MCF 10A (cell line): ENCODE measurements around the gene ZNF718. TPM values are rescaled to one million over a fixed set of nuclear protein-coding genes. Genes with fewer than 3 reads are reported as not detected.
"Not testable (repeated sequence)": the region's sequence is repeated elsewhere in the genome, so short reads cannot be mapped to it uniquely, and the experiment has no call there.

Source experiments
- BruUV-seq: library from RNA; stranded (reverse); fragments of 400-500 nt; replicated peaks from 2 replicates; lab custom pipeline; 2021; lab: Mats Ljungman, UMichigan
- CTCF ChIA-PET: fragments of 300-600 bp; sonication (Branson Sonifier 250); formaldehyde crosslinking; extraction: SDS; loops from one replicate; lab custom pipeline; 2021; ENCODE audit warnings: antibody characterized with exemption, inconsistent platforms; lab: Yijun Ruan, JAX
- POLR2A ChIA-PET: fragments of 300-600, 350-650 bp; sonication (Branson Sonifier 250); formaldehyde crosslinking; extraction: SDS; loops from one replicate; lab custom pipeline; 2020; ENCODE audit warnings: antibody characterized with exemption, inconsistent platforms; lab: Yijun Ruan, JAX
- DNase-seq: peaks from one replicate; pipeline ENCODE4 v3.0.0-alpha.2; 2018; ENCODE audit not compliant: unreplicated experiment
- H3K27ac Mint-ChIP-seq: one replicate; pipeline ENCODE4 v1.8.0; 2022; ENCODE audit warnings: mild to moderate bottlenecking, low read depth, mixed read lengths; ENCODE audit not compliant: unreplicated experiment
- H3K27me3 Mint-ChIP-seq: one replicate; pipeline ENCODE4 v1.8.0; 2022; ENCODE audit warnings: mixed read lengths; ENCODE audit not compliant: insufficient read depth, unreplicated experiment
- H3K36me3 Mint-ChIP-seq: one replicate; pipeline ENCODE4 v1.8.0; 2022; ENCODE audit warnings: mild to moderate bottlenecking, moderate library complexity, mixed read lengths; ENCODE audit not compliant: insufficient read depth, unreplicated experiment
- H3K4me1 Mint-ChIP-seq: one replicate; pipeline ENCODE4 v1.8.0; 2022; ENCODE audit warnings: mixed read lengths; ENCODE audit not compliant: insufficient read depth, unreplicated experiment
- H3K4me3 Mint-ChIP-seq: one replicate; pipeline ENCODE4 v1.8.0; 2022; ENCODE audit warnings: mild to moderate bottlenecking, moderate library complexity, mixed read lengths; ENCODE audit not compliant: unreplicated experiment
- H3K9me3 Mint-ChIP-seq: one replicate; pipeline ENCODE4 v1.8.0; 2022; ENCODE audit warnings: mixed read lengths; ENCODE audit not compliant: unreplicated experiment
- CTCF ChIP-seq: fragments of 200-600 bp; IDR thresholded peaks from one replicate; pipeline ENCODE4 v1.8.0; 2022; ENCODE audit warnings: antibody characterized with exemption, mild to moderate bottlenecking; ENCODE audit not compliant: unreplicated experiment
- intact Hi-C: fragments of 100-400 bp; cut with micrococcal nuclease; formaldehyde crosslinking; loops from 2 replicates; pipeline ENCODE4 v1.14.1; 2022
- total RNA-seq: library from RNA; stranded (reverse); gene quantifications from 2 replicates; pipeline ENCODE4 v1.2.3, GENCODE V29; 2022

ZNF718 gene
- total RNA-seq, 1 experiment from 2014 or later: 10.8 TPM

GRCh38 chr4:175986-176385, 51.7 kb downstream of the ZNF718 start:
- ChIA-PET POLR2A (interaction anchor here (1.0 kb wide), 1 partner anchor 17 kb away, joined by 3 read pairs; no protein-coding TSS in a partner anchor), CTCF (no interaction called here)
- Mint-ChIP-seq H3K4me1 (no peaks in the 10 kb centered on the region), H3K36me3 (peaks cover 7% of the 10 kb centered on the region), H3K4me3 (no peak overlapping the region), H3K27me3 (no peaks in the 10 kb centered on the region), H3K27ac (no peak overlapping the region), H3K9me3 (peaks cover 15% of the 10 kb centered on the region)
- BruUV-seq: no TSS peak
- DNase-seq: no peak
- intact Hi-C loops: no loop called here
- TF ChIP-seq CTCF: no peak

- no peak for TF ChIP-seq CTCF
- Mint-ChIP-seq H3K27ac (no peak overlapping the region), H3K9me3 (peaks cover 22% of the 10 kb centered on the region), H3K4me1 (no peaks in the 10 kb centered on the region), H3K4me3 (no peak overlapping the region), H3K27me3 (no peaks in the 10 kb centered on the region), H3K36me3 (peaks cover 7% of the 10 kb centered on the region)
- DNase-seq: no peak
- no TSS peak for BruUV-seq
- POLR2A ChIA-PET: interaction anchor here (0.5 to 1.0 kb wide), 2 partner anchors 18 to 43 kb away, joined by 3 read pairs; no protein-coding TSS in a partner anchor
- CTCF ChIA-PET: no interaction called here
- intact Hi-C loops: no loop called here
Measured at GRCh38 chr4:176995-177394, 52.7 kb downstream of the ZNF718 start.

DNA sequence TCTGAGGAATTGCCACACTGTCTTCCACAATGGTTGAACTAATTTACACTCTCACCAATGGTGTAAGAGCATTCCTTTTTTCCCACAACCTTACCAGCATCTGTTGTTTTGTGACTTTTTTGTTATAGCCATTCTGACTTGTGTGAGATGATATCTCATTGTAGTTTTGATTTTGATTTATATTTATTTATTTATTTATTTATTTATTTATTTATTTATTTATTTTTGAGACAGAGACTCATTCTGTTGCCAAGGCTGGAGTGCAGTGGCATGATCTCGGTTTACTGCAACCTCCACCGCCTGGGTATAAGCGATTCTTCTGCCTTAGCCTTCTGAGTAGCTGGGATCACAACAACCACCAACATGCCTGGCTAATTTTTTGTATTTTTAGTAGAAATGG, 57.9 kb downstream of the ZNF718 start:
- H3K27me3 Mint-ChIP-seq, H3K36me3 Mint-ChIP-seq, DNase-seq, CTCF ChIA-PET, H3K4me3 Mint-ChIP-seq, H3K27ac Mint-ChIP-seq, BruUV-seq, H3K4me1 Mint-ChIP-seq, intact Hi-C loops: not testable (repeated sequence)
- POLR2A ChIA-PET: interaction anchor here (1.2 kb wide), 1 partner anchor 8 kb away, joined by 4 read pairs; no protein-coding TSS in a partner anchor
- peaks cover 31% of the 10 kb centered on the region for H3K9me3 Mint-ChIP-seq

GRCh38 chr4:188091-188490, 63.8 kb downstream of the ZNF718 start:
- Mint-ChIP-seq H3K4me3 (no peak overlapping the region), H3K4me1 (no peaks in the 10 kb centered on the region), H3K27me3 (no peaks in the 10 kb centered on the region), H3K36me3 (no peaks in the 10 kb centered on the region), H3K27ac (no peak overlapping the region), H3K9me3 (peaks cover 35% of the 10 kb centered on the region)
- TF ChIP-seq CTCF: no peak
- intact Hi-C loops: no loop called here
- BruUV-seq: no TSS peak
- DNase-seq: no peak
- ChIA-PET CTCF (interaction anchor here (0.6 kb wide), 1 partner anchor 198 kb away, joined by 3 read pairs; no protein-coding TSS in a partner anchor), POLR2A (no interaction called here)

- H3K9me3 Mint-ChIP-seq: peaks cover 43% of the 10 kb centered on the region
- H3K4me3 Mint-ChIP-seq, H3K27ac Mint-ChIP-seq, intact Hi-C loops, DNase-seq, H3K36me3 Mint-ChIP-seq, H3K4me1 Mint-ChIP-seq, H3K27me3 Mint-ChIP-seq, POLR2A ChIA-PET, BruUV-seq, CTCF ChIA-PET: not testable (repeated sequence)
Measured at GRCh38 chr4:195159-195558, 70.9 kb downstream of the ZNF718 start.
